Measurements from ENCODE around the gene PRKG1.
"Not testable (repeated sequence)": the region's sequence is repeated elsewhere in the genome, so short reads cannot be mapped to it uniquely, and the experiment has no call there.

GRCh38 chr10:51688826-51689225, 614.5 kb downstream of the PRKG1 start:
- not testable (repeated sequence) for TF ChIP-seq CTCF (IDR thresholded peaks at IDR 0.05; ENCODE audit: insufficient read depth, low read length, poor library complexity, severe bottlenecking); EZH2phosphoT487 (conservative IDR thresholded peaks at IDR 0.05; ENCODE audit: low read length)
